C4-2B (cell line): ENCODE measurements around the gene WDR27.

Experiments
- H3K27ac ChIP-seq: fragments of 450-650 bp; 2 replicates; pipeline ENCODE4 v1.5.1; 2017
- ZFX ChIP-seq: fragments of 450-650 bp; IDR thresholded peaks from 2 replicates; pipeline ENCODE4 v1.6.1; 2017
- TF ChIP-seq, protein P1 (sequence below): fragments of 450-650 bp; conservative IDR thresholded peaks from 2 replicates; pipeline ENCODE4 v1.5.1; 2017; ENCODE audit warnings: mild to moderate bottlenecking

WDR27 gene

DNA sequence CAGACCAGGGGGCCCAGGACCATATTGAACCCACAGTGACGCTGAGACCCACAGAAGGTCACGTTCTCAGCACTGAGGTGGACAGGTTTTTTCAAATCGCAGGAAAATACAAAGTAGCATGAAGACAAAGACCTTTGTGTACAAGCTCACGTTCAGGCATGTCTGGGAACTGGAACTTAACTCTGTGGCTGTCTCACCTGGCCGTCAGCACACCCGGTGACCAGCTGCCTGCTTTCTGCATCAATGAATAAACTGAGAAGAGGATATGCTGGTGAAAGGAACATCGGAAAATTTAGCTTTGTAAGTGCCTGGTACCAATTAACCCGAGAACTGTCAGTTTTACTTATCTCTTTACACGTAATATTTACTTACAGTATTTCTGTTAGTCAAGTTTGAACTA lies 36.5 kb downstream of the WDR27 start:
- H3K27ac ChIP-seq: no peak overlapping the region
- TF ChIP-seq ZFX: no peak
- TF ChIP-seq, protein P1, sequence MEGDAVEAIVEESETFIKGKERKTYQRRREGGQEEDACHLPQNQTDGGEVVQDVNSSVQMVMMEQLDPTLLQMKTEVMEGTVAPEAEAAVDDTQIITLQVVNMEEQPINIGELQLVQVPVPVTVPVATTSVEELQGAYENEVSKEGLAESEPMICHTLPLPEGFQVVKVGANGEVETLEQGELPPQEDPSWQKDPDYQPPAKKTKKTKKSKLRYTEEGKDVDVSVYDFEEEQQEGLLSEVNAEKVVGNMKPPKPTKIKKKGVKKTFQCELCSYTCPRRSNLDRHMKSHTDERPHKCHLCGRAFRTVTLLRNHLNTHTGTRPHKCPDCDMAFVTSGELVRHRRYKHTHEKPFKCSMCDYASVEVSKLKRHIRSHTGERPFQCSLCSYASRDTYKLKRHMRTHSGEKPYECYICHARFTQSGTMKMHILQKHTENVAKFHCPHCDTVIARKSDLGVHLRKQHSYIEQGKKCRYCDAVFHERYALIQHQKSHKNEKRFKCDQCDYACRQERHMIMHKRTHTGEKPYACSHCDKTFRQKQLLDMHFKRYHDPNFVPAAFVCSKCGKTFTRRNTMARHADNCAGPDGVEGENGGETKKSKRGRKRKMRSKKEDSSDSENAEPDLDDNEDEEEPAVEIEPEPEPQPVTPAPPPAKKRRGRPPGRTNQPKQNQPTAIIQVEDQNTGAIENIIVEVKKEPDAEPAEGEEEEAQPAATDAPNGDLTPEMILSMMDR: no peak

DNA sequence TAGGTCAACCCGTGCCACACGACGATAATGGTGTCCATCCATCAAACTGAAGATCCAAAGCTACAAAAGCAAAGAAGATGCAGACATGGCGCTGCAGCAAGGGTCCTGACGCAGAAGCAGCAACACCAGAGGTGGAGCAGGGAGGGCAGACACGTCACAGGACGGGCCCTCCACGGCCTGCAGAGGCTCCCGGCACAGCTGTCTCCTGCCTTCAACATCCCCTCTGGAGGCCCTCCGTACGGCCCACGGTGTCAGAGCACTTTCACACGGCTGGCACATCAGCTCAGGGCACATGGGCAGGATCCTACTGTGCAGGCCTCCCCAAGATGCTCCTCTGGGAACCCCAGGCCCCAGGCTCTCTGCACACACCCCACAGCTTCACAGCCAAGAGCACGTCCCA lies 37.6 kb downstream of the WDR27 start:
- TF ChIP-seq, protein P1: no peak
- TF ChIP-seq ZFX: no peak
- H3K27ac ChIP-seq: no peak overlapping the region

GRCh38 chr6:169663468-169663867 lies 38.4 kb downstream of the WDR27 start:
- TF ChIP-seq ZFX: no peak
- TF ChIP-seq, protein P1: no peak
- no peak overlapping the region for H3K27ac ChIP-seq

- H3K27ac ChIP-seq: no peak overlapping the region
- TF ChIP-seq, protein P1: no peak
- no peak for TF ChIP-seq ZFX
Observed at GRCh38 chr6:169661391-169661756, 40.5 kb downstream of the WDR27 start.

DNA sequence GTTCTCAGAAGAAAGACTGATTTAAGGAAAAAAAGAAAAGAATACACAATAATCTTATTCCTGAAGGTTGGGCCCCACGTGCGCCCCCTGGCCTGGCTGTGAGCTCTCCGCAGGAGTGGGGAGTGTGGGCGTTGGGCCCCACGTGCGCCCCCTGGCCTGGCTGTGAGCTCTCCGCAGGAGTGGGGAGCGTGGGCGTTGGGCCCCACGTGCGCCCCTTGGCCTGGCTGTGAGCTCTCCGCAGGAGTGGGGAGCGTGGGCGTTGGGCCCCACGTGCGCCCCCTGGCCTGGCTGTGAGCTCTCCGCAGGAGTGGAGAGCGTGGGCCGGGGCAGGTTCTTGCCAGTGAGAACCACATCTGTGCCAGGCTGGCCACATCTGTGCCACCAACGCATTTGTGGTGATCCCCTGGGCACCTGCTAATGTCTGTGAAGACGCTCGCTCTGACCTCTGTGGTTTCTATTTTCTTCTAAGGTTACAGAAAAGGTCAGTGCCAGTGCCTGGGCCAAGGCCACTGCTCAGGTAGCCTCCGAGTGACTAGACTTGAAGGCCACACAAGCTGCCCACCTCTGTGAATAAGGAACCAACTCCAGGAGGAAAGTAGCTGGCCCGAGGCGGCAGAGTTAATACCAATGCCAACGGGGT lies 41.0 kb downstream of the WDR27 start:
- TF ChIP-seq ZFX: no peak
- TF ChIP-seq, protein P1: no peak
- no peak overlapping the region for H3K27ac ChIP-seq

DNA sequence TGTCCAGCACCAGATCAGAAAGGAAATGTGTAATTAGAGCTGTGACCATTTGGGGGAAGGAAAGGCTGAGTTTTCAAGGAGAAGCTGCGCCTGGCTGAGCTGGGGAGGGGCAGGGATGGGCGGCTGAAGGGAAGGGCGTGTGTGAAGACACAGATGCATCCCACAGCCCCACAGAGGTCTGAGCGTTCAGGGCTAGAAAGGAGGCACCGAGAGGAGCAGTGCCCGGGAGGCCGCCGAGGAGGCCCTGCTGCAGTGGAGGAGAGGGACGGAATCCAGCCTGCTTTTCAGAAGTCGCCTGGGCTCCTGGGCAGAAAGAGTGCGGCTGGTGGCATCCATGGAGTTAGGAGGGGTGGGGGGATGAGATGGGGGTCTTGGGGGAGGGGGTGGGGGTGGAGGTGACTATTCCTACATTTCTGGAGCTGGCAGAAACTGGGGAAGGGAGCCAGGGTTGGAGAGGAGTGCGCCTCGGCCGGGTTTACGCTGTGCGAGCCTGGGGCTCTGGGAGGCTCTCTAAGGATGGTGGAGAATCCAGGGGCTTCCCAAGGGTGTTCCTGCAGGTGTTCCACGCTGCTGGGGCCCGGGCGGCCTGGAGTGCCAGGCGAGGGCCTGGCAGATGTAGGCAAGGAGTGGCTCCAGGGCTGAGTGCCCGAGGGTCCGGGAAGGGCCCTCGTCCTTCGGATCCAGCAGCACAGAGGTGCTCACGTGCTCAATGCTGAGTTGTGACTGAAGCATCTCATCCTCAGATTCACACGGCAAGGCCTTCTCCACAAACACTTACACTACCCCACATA lies 41.8 kb downstream of the WDR27 start:
- no peak overlapping the region for H3K27ac ChIP-seq
- TF ChIP-seq, protein P1: no peak
- TF ChIP-seq ZFX: no peak

DNA sequence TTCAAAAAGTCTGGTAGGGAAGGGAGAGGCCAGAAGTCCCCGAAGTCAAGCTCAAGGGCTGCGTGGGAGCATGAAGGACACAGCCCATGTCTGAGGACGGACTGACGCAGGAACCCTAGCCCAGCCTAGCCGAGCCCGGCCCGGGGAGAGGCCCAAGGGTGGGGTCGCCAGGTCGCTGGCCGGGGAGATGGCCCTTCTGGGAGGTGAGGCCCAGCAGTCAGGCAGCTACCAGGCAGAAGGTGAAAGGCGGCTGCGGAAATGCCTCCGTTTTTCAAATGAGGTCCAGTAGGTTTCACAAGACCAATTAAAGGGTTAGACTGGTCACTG lies 44.6 kb downstream of the WDR27 start:
- TF ChIP-seq ZFX: no peak
- TF ChIP-seq, protein P1: no peak
- no peak overlapping the region for H3K27ac ChIP-seq
